GM18909 (cell line): ENCODE measurements around the gene ME3.
A peak's percentile ranks its signal among the peaks of the same experiment; 100 is the strongest.
"Not testable (repeated sequence)": the region's sequence is repeated elsewhere in the genome, so short reads cannot be mapped to it uniquely, and the experiment has no call there.

ENCODE experiments used
- ATAC-seq: cut with Tn5 transposase; IDR thresholded peaks from one replicate; pipeline ENCODE4 v1.9.1; 2021; ENCODE audit warnings: mild to moderate bottlenecking; ENCODE audit not compliant: unreplicated experiment, poor library complexity

Gene ME3

GRCh38 chr11:86666193-86666592 is 6.2 kb downstream of the ME3 start:
- no peak for ATAC-seq

GRCh38 chr11:86664930-86665329 is 7.5 kb downstream of the ME3 start:
- ATAC-seq = no peak

- ATAC-seq = no peak
Observed at GRCh38 chr11:86663761-86664160, 8.7 kb downstream of the ME3 start.

- no peak for ATAC-seq
Observed at GRCh38 chr11:86663291-86663690, 9.1 kb downstream of the ME3 start.

GRCh38 chr11:86660736-86661135 is 11.7 kb downstream of the ME3 start:
- ATAC-seq = no peak

- ATAC-seq = no peak
Observed at GRCh38 chr11:86660088-86660487, 12.3 kb downstream of the ME3 start.

GRCh38 chr11:86658534-86658933 is 13.9 kb downstream of the ME3 start:
- no peak for ATAC-seq

GRCh38 chr11:86645212-86645611 is 27.2 kb downstream of the ME3 start:
- not testable (repeated sequence) for ATAC-seq

GRCh38 chr11:86644291-86644690 is 28.1 kb downstream of the ME3 start:
- ATAC-seq = no peak

GRCh38 chr11:86641537-86642261 is 30.7 kb downstream of the ME3 start:
- ATAC-seq = no peak

- ATAC-seq = no peak
Observed at GRCh38 chr11:86639137-86639536, 33.3 kb downstream of the ME3 start.

GRCh38 chr11:86638673-86639072 is 33.7 kb downstream of the ME3 start:
- ATAC-seq = no peak

- ATAC-seq = peak; percentile 60
Observed at GRCh38 chr11:86637988-86638387, 34.4 kb downstream of the ME3 start.

- no peak for ATAC-seq
Observed at GRCh38 chr11:86636275-86636674, 36.1 kb downstream of the ME3 start.

- ATAC-seq = peak; percentile 79
Observed at GRCh38 chr11:86632499-86633269, 39.7 kb downstream of the ME3 start.

GRCh38 chr11:86630229-86630981 is 42.0 kb downstream of the ME3 start:
- no peak for ATAC-seq

- ATAC-seq = no peak
Observed at GRCh38 chr11:86629045-86629706, 43.2 kb downstream of the ME3 start.

- no peak for ATAC-seq
Observed at GRCh38 chr11:86627776-86628455, 44.5 kb downstream of the ME3 start.

GRCh38 chr11:86625981-86626380 is 46.4 kb downstream of the ME3 start:
- ATAC-seq = peak; percentile 10

- ATAC-seq = peak; percentile 41
Observed at GRCh38 chr11:86625544-86625943, 46.9 kb downstream of the ME3 start.
